IPS-NIHi7 (cell line): ENCODE results near the gene FCMR.

Experiments
- DNase-seq: peaks from one replicate; pipeline ENCODE4 v3.0.0; 2012; ENCODE audit warnings: mixed read lengths; ENCODE audit errors: extremely low spot score

Gene FCMR

DNA sequence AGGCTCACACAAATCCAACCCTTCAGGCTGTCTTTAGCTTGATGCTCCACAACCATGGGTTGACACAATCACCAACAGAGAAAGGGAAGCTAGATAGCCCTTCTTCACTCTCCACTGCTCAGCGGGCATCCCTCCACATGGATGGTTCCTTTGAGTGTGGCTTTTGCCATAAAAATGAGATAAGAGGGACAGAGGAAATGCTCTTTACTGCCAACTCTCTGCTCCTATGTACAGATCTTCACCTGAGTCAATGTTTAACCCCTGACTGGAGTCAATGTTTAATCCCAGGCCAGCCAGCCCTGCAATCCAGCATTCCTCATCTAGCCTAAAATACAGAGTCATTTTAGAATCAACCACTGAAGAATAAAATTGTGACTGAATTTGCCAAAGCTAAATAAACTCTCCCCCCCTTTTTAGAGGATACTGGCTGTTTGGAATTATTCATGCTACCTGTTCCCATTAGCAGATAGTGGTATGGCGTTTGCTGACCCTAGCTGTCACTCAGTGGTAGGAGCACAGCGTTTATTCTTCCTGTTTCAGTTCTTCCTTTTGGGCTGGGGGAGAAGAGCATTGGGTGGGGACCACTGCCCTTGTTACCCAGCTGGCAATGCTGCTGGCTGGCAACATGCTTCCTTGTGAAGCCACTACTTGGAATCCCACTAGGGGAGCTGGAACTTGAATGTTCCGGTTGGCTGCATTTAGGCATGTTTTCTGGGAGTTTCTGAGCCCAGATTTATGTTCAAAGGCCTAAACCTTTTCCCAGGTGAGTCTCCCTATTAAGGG, 29.8 kb upstream of the FCMR start:
- no peak for DNase-seq

GRCh38 chr1:206949641-206950040, 27.9 kb upstream of the FCMR start:
- DNase-seq: no peak

DNA sequence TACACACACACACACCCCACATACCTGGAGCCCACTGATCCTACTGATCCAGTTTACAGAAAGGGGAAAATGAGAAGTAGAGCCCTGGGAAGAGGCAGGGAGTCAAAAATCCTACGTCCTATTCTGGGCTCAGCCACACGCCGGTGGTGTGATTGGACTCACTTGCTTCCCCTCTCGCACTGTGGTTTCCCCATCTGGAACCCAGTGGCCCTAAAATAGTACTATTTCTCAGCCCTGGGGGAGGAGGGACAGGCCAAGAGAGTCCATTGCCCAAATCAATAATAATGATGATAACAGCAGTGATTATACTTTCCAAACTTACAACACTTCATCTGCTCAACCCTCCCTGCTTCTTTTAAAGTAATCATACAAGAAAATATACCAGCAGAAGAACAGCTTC, 27.5 kb upstream of the FCMR start:
- no peak for DNase-seq

GRCh38 chr1:206947255-206947654, 25.5 kb upstream of the FCMR start:
- DNase-seq: no peak

DNA sequence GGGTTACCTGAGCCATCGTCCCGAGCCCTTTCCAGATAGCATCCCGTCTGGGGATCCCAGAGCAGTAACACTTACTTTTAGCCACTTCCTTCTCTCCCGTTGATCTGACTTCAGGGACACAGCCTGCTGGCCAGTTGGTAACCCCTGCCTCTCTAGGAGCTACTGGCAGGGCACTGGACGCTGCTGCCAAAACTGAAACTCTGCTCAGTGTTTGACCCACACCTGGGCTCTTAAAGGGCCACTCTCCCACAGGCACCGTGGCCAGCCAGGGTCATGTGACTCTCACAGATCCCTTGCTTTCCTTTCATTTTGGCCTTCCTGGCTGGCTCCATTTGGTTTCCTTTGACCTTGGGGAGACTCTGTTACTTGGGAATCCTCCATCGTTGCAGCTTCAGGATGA, 24.5 kb upstream of the FCMR start, which contains the start of gene PIGR:
PIGR (minus strand) TSS at position 206 of the 400 bp plus-strand sequence. CDS start 5,935 bp downstream, outside the sequence.
- DNase-seq: no peak

GRCh38 chr1:206945779-206946178, 24.0 kb upstream of the FCMR start:
- no peak for DNase-seq

DNA sequence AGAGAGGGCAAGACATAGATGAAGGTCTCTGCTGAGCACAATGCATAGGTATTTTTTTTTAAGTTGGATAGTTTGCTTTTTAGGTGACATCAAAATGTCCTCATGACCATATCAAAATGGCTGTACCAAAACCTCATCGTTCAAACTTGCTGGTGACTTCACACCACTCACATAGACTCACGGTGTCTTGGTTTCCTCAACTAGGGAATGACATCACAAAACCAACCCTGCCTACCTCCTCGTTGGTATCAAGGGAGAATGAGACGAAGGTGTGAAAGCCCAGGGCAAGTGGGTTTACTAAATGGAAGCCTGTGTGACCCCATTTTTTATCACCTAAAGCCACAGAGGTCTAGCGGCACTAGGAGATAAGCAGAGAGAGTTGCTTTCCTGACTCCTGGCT, 23.0 kb upstream of the FCMR start:
- no peak for DNase-seq

DNA sequence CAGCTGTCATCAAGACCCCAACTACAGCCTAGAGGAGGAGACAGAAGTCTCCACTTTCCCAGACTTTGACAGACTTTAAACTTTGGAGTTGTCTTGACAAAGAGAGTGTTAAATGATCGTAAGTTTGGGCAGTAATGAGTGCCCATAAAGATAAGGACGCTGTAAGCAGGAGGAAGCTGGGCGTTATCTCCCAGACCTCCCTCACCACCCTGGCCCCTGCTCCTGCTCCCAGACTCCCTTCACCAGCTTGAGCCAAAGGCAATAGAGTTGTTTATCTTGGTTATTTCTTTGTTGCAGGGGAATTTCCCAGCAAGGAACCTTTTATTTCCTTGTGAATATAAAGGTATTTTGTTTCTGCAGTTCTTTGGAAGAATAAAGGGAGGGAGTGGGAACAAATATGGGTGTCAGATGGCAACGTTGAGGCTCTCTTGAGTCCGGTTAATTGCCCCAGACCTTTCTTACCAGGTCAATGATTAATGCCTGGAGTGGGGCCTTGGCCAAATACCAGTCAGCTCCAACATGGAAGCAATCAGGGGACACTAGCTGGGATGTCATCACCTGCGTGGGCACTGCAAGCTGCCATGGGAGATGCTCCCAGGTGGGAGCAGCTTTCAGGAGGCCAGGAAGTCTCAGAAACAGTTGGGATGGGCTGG, 20.2 kb upstream of the FCMR start:
- DNase-seq: no peak

GRCh38 chr1:206940588-206940936, 18.8 kb upstream of the FCMR start:
- DNase-seq: no peak

DNA sequence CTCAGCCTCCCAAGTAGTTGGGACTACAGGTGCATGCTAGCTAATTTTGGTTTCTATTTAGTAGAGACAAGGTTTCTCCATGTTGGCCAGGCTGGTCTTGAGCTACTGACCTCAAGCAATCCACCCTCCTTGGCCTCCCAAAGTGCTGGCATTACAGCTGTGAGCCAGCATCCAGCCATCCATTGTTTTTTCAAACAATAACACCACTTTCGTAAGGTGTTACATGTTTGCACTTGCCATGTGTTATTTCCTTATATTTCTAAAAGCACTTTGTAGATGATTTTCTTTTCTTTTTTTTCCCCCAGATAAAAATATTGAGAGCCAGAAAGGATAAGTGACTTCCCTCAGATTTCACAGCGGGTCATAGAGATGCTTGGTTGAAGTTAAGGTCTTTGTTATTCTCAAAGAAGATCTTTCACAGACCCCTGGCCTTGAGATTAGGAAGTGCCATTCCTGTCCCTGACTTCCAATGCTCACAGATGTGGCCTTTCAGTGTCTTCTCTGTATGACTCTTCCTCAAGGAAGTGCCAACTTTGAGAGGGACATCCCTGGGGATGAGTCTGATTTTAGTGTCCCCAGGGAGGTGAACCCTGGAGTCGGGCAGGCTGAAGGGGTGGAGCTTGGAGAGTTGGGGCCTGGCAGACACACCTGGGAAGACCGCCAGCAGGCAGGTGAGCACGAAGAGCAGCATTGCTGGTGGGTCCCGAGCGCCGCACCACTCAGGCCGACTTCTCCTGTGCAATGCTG, 18.3 kb upstream of the FCMR start:
- no peak for DNase-seq

DNA sequence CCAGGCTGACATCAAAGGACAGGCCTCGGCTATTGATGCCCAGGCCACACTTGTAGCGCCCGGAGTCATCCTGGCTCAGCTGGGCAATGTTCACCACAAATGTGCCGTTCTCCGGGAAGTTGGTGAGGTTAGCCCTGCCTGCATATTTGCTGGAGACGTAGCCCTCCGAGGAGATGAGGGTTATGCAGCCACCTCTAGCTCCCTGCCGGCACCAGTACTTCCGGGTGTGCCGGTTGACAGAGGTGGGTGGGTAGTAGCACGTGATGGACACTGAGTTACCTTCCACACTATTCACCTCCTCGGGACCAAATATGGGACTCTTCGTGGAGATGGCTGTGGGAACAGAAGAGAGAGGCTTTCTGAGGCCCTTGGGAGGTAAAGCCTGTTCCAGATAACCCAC, 17.4 kb upstream of the FCMR start:
- no peak for DNase-seq

DNA sequence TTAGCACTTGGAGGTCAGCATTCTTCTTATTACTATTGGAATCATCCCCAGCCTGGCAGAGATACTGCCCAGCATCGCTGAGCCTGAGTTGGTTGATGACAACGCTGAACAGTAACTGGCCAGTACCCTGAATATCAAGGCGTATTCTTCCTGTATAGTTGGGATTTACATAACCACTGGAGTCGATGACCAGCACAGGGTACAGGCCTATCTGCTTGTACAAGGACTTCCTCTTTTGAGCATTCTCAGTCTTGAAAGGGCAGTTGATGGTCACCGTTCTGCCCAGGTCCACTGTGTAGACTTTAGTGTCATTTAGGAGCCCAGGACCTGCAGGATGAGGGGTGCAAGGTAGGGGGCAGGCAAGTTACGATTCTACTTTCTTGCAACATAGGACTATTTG, 15.7 kb upstream of the FCMR start:
- no peak for DNase-seq

DNA sequence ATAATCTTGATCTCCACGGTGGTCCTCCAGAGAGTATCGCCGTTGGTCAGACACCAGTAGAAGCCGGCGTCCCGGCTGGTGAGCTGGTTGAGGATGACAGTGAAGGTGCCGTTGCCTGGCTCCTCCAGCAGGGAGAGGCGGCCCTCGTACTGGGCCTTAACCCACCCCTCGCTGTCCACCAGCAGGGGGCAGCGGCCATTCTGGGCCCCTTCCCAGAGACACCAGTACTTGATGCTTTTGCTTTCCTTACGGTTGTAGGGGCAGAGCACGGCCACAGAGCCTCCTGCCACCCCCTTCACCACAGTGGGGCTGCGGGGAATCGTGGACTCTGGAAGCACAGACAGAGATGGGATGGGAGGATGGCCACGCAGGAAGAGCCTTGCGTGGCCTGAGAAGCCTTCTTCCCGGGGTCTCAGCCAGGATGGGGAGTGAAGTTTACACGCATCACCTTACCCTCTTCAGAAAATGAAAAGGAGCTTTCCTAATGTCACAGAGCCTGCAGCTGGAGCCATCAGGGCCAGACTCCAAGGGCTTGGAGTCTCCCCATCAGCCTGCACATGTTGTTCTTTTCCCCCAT, 13.8 kb upstream of the FCMR start:
- DNase-seq: peak; percentile 92

DNA sequence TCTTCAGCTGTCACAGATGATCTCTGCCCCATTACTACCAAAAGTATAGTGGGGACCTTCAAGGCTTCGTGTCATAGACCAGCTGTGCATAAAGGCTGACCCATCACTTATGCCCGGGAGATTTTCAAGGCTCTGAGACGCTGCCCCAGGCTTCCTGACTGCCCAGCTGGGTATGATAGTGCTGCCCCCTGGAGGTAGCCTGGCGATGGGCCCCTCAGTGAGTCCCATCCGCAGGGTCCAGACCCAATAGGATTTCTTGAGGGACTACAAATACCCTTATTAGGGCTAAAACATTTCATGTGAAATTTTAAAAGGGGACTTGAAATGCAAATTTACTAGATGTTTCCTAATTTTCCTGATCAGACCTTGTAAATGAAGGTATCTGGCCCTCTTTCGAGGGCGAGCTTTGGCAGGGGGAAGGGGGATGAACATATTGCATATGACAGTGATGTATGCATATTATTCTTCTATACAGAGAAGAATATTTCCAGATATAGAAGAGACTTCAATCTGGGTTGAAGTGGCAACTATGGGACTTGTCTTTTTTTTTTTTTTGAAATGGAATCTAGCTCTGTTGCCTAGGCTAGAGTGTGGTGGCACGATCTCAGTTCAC, 11.7 kb upstream of the FCMR start:
- peak; percentile 78 for DNase-seq

DNA sequence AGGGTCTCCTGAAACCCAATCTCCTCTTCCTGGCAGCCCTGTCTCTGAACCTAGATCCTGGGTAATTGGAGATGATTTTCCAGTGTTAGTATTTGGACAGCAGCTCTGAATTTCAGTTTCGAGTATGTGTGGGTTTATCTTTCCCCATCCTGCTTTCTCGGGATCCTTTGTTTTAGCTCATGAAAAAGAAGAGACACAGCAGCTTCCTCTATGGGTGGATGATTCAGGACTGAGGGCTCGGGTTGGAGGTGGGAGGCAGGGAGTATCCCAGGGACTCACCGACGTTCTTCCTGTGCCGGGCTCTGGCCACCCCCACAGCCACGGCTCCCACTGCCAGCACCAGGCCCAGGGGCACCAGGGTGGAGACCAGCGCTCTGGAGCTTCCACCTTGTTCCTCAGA, 10.4 kb upstream of the FCMR start:
- DNase-seq: no peak

DNA sequence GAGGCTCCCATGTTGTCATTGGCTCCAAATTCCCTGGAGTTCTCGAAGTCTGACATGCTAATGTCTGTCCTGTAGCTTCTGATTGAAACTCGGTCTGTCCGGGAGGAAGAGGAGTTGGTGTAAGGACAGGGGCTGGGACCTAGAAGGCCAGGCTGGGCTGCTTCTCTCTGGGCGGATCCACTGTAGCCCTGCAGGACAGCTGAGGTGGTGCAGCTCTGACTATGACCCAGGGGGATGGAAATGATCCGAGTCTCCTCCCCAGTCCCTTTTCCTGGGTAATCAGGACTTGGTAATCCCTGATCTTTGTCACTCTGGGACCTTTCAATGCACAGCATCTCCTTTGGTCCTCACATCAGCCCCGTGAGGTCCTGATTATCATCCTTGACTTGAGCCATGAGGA, 10.0 kb upstream of the FCMR start:
- DNase-seq: peak; percentile 61

- no peak for DNase-seq
Observed at GRCh38 chr1:206930210-206930798, 8.6 kb upstream of the FCMR start.

DNA sequence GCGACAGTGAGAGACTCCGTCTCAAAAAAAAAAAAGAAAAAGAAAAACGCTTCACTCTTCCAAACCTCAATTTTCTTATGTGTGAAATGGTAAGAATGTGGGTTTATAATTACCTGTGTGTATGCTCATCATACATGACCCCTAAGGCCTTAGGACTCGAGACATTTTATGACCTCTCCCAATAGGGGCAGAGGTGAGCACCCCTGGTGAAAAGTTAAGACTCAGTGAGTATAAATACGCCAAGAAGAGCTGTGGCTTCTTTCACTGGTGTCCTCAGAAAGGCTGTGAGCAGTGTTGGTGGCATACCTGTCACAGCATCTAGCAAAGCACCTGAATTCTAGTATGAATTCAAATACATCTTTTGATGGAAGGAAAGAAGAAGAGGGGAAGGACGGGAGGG, 7.8 kb upstream of the FCMR start:
- no peak for DNase-seq

- no peak for DNase-seq
Observed at GRCh38 chr1:206926286-206926685, 4.5 kb upstream of the FCMR start.

DNA sequence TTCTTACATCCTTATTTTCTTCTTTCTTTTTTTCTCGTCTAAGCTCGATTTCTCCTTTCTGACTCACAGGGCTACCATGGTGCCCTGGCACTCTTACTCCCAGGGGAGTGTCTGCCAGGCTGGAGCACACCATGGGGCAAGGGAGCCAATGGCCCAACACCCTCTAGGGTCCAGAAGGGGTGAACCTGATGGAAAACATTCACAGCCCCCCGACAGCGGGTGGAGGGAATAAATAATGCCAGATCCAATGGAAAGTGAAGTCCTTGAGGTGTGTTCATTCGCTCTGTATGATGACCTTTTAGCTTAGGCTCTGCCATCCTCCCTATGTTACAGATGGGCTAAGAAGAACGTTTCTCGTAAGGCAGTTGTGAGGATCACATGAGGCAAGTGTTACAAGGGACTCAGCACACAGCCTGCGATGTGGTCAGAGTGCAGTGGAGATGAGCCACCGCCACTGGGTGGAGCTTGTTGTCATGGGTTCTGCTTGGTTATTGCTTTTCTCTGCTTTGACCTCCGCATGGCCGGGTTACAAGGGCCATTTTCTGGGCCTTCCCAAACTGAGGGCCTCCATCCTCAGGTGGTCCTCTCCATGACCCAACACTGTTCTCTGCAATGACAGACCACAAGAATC, 3.5 kb upstream of the FCMR start:
- DNase-seq: peak; percentile 56

DNA sequence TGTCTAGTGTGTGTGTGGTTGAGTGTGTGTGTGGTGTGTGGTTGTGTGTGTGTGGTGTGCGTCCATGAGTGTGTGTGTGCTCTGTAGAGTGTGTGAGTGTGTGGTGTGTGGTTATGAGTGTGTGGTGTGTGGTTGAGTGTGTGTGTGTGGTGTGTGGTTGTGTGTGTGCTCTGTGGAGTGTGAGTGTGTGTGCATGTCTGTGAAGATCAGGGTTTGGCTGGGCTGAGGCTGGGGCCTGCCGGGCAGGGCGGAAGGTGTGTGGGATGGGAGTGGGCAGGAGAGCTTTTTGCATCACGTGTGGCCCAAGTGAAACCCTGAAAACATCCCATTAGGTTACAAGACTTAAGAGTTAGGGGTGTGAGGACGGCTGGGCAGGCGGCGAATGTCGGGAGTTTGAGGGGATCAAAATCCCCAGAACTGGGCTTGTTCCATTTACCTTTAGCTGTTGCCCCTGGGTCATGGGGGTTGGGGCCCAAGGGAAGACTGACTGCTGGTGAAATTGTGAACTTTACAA, 2.9 kb upstream of the FCMR start:
- DNase-seq: no peak
